H1 (cell line): ENCODE data around the gene AP1G2.
A peak's percentile ranks its signal among the peaks of the same experiment; 100 is the strongest.

ENCODE experiments used
- ATF2 ChIP-seq: IDR thresholded peaks from 2 replicates; pipeline ENCODE4 v1.6.1; 2012; ENCODE audit warnings: low read length, inconsistent platforms
- ATF3 ChIP-seq: IDR thresholded peaks from 2 replicates; pipeline ENCODE4 v1.6.1; 2011; ENCODE audit warnings: low read depth, mild to moderate bottlenecking, low read length; ENCODE audit not compliant: insufficient read depth
- BCL11A ChIP-seq, 2 experiments: IDR thresholded peaks; one replicate each; pipeline ENCODE4 v1.6.1; 2011; ENCODE audit warnings: low read depth in 2 of 2, low read length in 2 of 2, mild to moderate bottlenecking in 2 of 2
- BRCA1 ChIP-seq: IDR thresholded peaks from 2 replicates; pipeline ENCODE4 v1.6.1; 2012; ENCODE audit warnings: low read depth, low read length, improper control_type of control experiment
- CBX5 ChIP-seq: fragments of 300-800, 300-1000 bp; sonication (generic); IDR thresholded peaks from 2 replicates; pipeline ENCODE4 v1.7.1; 2016; ENCODE audit warnings: antibody characterized with exemption, low read length, low read depth
- CEBPB ChIP-seq: IDR thresholded peaks from 2 replicates; pipeline ENCODE4 v1.6.1; 2012; ENCODE audit warnings: low read depth, low read length
- CTCF ChIP-seq, 3 experiments: IDR thresholded peaks; 1 replicate in 2 of 3; 2 replicates in 1 of 3; pipeline versions ENCODE4 v1.5.1 to v1.6.1; 2011; ENCODE audit warnings: low read length in 3 of 3, mild to moderate bottlenecking in 3 of 3, inconsistent platforms in 2 of 3, low read depth in 1 of 3, moderate library complexity in 1 of 3; ENCODE audit not compliant: insufficient read depth in 1 of 3; ENCODE audit errors: control extremely low read depth in 1 of 3
- KDM4A ChIP-seq: IDR thresholded peaks from one replicate; pipeline ENCODE4 v1.7.1; 2012; ENCODE audit warnings: low read depth, mild to moderate bottlenecking, moderate library complexity, low read length, inconsistent platforms; ENCODE audit not compliant: severe bottlenecking
- NANOG ChIP-seq: IDR thresholded peaks from 2 replicates; pipeline ENCODE4 v1.6.1; 2011; ENCODE audit warnings: low read length, low read depth, mild to moderate bottlenecking, inconsistent platforms; ENCODE audit not compliant: insufficient read depth, poor library complexity, severe bottlenecking
- POLR2A ChIP-seq, 2 experiments: IDR thresholded peaks; 1 replicate in 1 of 2; 2 replicates in 1 of 2; pipeline ENCODE4 v1.6.1; 2011; ENCODE audit warnings: low read depth in 2 of 2, low read length in 2 of 2, mild to moderate bottlenecking in 2 of 2; ENCODE audit errors: control extremely low read depth in 1 of 2
- POLR2AphosphoS5 ChIP-seq: IDR thresholded peaks from 2 replicates; pipeline ENCODE4 v1.6.1; 2011; ENCODE audit warnings: low read depth, low read length
- SP1 ChIP-seq: IDR thresholded peaks from 2 replicates; pipeline ENCODE4 v1.6.1; 2011; ENCODE audit warnings: low read depth, low read length
- ZNF274 ChIP-seq: IDR thresholded peaks from 2 replicates; pipeline ENCODE4 v1.7.0; 2012; ENCODE audit warnings: low read length, borderline replicate concordance; ENCODE audit errors: extremely low read depth

GRCh38 chr14:23588884-23589598 lies 21.4 kb upstream of the AP1G2 start:
- TF ChIP-seq CTCF (IDR thresholded peaks at IDR 0.05; ENCODE audit: control extremely low read depth in 1 of 3, insufficient read depth in 1 of 3, low read depth in 1 of 3, low read length in 3 of 3) (peak; percentile 88 to 95 (median 95)), CEBPB (no peak), NANOG (no peak), POLR2AphosphoS5 (no peak), SP1 (no peak), POLR2A (IDR thresholded peaks at IDR 0.05; ENCODE audit: control extremely low read depth in 1 of 2, low read depth in 2 of 2, low read length in 2 of 2) (no peak), ATF3 (no peak), CBX5 (no peak), BCL11A (IDR thresholded peaks at IDR 0.05; ENCODE audit: low read depth in 2 of 2, low read length in 2 of 2) (no peak), ATF2 (no peak), KDM4A (no peak), ZNF274 (no peak), BRCA1 (no peak)
